Activated CD8-positive, alpha-beta memory T cell treated with anti-CD3 and anti-CD28 coated beads, Interleukin-2, amount 50 U/mL, for 48 hours (primary cell): Measurements from ENCODE around the gene SKA3.
"Not testable (repeated sequence)": the region's sequence is repeated elsewhere in the genome, so short reads cannot be mapped to it uniquely, and the experiment has no call there.

Experiments used
- DNase-seq: peaks from one replicate; pipeline ENCODE4 v3.0.0-alpha.2; 2020

SKA3 gene

GRCh38 chr13:21164631-21165030, 11.7 kb downstream of the SKA3 start:
- no peak for DNase-seq

DNA sequence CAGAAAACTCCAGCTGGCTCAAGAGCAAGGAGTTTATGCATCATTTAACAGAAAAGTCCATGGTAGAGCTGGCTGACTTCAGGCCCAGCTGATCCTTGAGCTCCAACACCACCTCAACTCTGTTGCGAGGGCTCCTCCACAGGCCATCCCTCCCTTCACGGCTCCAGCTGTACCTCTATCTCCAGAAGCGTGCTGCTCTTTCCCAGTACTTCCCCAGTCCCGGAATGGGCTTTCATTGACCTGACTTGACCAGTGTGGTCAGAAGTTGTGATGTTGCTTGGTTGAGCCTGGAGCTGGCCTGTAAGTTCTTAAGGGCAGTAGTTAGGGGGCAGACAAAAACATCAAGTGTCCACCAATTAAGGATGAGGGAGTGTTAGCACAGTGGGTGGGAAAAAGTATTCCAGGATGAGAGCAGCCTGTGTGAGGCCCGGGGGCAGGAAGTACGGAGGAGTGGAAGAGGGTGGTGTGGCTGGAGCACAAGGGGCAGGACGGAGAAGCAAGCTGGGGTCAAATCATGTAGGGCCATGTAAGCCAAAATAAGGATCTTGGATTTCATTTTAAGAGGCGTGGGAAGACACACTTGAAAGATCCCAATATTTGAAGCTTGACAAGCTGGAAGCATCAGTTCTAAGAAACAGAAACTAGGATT, 24.0 kb downstream of the SKA3 start:
- no peak for DNase-seq

DNA sequence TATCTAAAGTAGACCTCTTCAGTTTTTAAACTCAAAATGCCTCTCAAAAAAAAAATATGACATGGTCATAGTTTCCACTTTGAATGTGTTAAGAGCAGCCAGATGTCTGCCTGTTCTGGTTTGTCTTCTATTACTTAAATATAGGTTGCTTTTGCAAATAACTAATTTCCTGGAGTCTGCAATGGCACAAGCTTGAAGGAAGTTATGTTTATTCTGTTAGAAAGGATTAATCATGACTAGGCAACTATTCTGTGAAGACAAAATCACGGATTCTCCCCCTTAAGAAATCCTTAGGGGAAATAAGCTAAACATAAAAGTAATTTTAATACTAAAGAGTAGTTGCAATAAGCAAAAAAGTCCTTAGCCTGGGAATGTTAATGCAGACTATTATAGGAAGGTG, 26.3 kb downstream of the SKA3 start:
- no peak for DNase-seq

- DNase-seq, result no peak
Observed at GRCh38 chr13:21149568-21149967, 26.8 kb downstream of the SKA3 start.

DNA sequence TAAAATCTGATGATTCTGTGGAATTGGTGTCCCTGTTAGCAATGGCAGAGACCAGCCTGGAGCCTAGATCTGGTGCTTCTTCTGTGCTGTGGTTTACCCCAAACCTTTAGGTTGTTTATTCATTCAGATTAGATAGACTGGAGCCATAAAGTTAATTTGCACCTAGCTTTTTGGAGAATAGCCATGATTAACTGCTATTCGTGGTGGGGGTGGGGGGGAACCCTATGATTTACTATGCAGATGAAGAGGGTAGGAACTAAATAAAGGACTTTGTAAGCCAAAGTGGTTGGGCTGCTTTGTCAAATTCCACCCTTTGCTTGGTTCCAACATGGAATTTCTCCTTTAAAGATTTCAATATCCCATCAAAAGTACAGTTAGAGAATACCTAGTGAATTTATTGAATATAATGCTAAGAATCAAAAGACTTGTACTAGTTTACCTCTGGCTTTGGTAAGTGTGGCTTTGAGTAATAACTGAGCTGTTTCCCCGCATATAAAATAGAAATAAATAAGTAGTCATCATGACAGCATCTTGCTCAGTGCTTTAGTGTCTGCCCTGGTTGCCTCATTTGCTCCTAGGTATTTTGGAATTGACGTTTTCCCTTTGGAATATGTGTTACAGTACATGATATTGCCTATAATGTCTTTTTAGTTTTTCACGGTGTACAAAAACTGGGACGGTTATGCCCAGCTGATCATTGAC, 27.6 kb downstream of the SKA3 start:
- DNase-seq, result no peak

DNA sequence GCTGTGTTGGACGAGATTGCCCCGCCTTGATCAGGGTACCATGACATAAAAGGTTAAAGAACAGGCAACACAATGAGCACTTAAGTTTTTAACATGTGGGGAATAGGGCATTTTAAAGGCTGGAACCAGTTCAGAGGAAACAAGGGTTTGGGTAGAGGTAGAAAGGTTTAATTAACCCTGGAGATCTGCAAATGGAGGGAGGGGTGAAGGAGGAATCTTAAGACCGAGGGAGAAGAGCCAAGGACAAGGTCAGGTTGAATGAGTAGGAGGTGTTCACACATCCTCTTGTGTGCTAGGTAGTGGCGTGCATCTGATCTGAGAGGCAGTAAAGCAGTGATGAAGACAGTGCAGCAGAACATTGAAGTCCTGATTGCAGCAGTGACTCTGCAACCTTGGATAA, 28.5 kb downstream of the SKA3 start:
- DNase-seq, result no peak

DNA sequence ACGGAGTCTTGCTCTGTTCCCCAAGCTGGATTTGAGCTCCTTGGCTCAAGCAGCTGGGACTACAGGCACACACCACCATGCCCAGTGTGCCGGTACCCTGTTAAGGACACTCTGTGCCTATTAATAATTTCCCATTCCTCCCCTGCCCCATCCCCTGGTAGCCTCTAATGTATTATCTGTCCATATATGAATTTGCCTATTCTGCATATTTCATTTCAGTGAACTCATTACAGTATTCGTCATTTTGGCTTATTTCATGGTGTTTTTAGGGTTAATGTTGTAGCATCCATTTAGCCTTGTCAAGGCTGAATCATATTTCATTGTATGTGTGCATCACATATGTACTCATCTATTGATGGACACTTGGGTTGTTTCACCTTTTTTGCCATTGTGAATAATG, 33.6 kb downstream of the SKA3 start:
- DNase-seq, result no peak

GRCh38 chr13:21139374-21139773, 37.0 kb downstream of the SKA3 start:
- no peak for DNase-seq

GRCh38 chr13:21138561-21138960, 37.8 kb downstream of the SKA3 start:
- no peak for DNase-seq

GRCh38 chr13:21137696-21138095, 38.7 kb downstream of the SKA3 start:
- no peak for DNase-seq

DNA sequence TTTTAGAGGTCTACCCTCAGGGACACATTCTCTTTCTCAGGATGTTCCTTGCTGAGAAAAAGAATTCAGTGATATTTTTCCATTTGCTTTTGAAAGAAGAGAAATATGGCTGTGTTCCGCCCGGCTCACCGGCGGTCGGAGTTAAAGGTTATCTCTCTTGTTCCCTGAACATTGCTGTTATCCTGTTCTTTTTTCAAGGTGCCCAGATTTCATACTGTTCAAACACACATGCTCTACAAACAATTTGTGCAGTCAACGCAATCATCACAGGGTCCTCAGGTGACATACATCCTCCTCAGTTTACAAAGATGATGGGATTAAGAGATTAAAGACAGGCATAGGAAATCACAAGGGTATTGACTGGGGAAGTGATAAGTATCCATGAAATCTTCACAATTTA, 40.5 kb downstream of the SKA3 start:
- DNase-seq, result not testable (repeated sequence)

DNA sequence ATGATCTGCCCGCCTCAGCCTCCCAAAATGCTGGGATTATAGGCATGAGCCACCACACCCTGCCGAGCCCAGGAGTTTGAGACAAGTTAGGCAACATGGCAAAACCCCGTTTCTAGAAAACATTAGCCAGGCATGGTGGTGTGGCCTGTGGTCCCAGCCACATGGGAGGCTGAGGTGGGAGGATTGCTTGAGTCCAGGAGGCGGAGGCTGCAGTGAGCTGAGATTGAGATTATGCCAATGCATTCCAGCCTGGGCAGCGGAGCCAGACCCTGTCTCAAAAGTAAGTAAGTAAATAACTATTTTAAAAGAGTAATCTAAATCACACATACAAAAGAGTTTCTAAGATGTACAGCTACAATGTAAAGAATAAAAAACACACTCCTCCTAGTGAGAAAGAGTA, 41.9 kb downstream of the SKA3 start:
- DNase-seq, result no peak

DNA sequence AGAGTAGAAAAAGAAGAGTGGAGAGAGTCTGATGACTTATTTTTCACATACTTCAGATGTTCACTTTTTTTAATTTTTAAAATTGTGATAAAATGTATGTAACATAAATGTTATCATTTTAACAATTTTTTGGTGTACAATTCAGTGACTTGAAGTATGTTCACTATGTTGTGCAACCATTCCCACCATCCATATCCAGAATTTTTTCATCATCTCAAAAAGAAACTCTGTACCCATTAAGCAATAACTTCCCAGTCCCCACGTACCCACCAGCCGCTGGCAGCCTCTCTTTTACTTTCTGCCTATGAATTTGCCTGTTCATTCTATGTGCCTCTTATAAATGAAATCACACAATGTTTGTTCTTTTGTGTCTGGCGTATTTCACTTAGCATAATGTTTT, 43.3 kb downstream of the SKA3 start:
- no peak for DNase-seq

DNA sequence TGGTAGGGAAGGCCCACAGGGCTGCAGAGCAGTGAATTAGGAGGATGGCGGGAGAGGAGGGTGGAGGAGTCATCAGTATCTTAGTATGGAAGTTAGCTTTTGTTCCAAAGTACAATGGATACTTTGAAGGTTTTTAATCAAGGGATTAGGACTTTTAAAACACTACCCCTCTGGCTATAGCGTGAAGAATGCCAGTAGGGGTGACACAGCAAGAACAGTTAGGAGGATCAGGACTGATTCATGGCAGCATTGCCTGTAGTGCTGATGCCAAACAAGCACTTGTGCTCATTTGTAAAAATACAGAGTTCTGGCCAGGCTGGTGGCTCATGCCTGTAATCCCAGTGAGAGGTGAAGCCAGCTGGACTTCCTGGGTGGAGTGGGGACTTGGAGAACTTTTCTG, 46.2 kb downstream of the SKA3 start:
- no peak for DNase-seq

DNA sequence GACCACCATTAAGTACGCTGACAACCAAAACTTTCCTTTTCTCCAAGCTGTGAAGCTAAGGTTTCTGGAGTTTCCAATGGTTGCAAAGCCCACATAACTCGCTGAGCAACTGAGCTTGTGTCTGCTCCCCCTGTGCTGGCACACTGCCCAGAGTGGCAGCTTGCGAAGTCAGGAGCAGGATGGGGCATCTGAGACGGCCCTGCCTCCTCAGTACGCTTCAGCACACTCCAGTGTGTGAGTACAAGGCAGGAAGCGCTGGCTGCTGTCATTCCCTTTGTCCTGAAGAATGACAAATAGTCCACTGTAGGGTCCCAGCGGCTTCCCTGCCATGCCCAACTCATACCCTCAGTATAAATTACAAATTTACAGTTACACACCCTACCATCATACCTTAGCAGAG, 51.5 kb downstream of the SKA3 start:
- DNase-seq, result no peak

DNA sequence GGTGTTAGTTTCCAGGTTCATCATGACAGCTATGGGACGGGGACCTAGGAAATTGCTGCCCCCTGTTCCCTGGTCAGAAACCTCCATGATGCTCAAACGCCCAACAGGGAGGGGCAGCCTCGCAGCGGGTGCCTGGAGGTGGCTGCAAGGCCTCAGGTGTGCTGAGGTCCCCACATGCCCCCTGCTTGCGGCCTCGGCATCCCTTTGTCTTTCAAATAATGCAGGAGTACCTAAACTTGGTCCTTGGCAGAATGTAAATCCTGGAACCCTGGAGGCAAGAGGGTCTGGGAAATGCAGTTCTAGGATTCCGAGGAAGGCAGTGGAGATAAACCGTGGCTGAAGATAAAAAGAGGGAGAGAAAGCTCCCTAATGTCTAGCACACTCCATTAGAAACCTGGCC, 52.4 kb downstream of the SKA3 start:
- no peak for DNase-seq

GRCh38 chr13:21121616-21122015, 54.7 kb downstream of the SKA3 start:
- no peak for DNase-seq

- DNase-seq, result no peak
Observed at GRCh38 chr13:21120191-21120590, 56.2 kb downstream of the SKA3 start.

DNA sequence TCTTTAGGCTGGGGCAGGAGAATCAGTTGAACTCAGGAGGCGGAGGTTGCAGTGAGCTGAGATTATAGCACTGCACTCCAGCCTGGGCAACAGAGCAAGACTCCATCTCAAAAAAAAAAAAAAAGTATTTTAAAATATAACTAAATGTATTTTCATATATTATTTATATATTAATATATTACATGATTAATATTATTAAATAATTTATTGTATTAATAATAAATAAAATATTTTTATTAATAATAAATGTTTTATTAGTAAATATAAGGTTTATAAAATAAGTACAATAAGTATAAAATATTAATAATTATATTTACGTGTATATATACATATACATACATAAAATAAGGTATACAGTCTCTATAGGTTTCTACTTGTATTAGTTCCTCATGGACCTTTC, 56.8 kb downstream of the SKA3 start:
- DNase-seq, result no peak

DNA sequence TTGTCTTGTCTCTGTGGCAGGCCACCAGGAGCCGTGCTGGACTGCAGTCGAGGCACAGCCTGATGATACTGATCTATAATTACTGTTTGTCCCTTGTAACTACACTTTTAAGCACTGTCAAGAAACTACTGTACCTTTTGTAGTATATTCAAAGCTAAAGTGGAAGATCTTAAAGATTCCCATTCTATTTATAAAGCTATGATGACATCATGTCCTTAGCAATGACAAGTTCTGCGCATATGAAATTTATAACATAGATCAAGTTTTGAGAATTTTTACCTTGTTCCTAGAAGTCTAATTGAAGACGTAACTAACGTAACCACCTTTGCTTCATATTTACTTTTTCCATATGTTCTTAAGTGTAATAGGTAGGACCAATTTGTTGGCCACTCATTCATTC, 58.2 kb downstream of the SKA3 start:
- DNase-seq, result no peak

DNA sequence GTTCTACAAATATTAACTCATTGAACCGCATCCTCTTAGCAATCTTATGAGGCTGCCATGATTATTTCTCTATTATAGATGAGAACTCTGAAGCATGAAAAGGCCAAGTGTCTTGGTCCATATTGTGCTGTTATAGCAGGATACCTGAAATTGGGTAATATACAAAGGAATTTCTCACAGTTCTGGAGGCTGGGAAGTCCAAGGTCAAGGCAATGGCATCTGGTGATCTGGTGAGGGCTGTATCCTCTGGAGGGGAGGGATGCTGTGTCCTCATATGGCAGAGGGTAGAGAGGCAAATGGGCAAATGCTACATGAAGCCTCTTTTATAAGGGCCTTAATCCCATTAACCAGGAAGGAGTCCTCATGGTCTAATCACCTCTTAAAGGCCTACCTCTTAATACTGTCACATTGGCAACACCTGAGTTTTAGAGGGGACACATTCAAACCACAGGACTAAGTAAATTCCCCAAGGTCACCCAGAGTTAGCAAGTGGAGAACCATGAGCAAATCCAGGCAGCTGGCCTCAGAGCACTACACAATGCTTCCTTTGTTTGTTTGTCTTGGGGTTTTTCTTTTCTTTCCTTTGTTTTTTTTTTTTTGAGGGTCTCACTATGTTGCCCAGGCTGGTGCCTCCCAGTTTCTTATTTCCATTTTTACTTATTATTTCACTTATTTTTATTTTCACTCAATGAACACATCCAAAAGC, 59.1 kb downstream of the SKA3 start:
- DNase-seq, result no peak

DNA sequence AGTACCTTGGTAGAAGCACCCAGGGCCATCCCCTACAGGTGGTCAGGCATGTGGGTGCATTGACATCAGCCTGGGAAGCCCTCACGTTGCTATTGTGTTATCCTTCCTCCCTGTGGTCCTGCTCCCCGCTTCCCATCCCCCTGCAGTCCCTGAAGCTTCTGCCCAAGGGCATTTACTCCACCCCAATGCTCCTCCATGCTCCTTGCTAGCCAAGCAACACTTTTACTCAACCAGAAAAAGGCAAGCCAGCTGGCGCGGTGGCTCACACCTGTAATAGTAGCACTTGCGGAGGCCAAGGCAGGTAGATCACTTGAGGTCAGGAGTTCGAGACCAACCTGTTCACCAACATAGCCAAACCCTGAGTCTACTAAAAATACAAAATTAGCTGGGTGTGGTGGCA, 60.2 kb downstream of the SKA3 start:
- no peak for DNase-seq

DNA sequence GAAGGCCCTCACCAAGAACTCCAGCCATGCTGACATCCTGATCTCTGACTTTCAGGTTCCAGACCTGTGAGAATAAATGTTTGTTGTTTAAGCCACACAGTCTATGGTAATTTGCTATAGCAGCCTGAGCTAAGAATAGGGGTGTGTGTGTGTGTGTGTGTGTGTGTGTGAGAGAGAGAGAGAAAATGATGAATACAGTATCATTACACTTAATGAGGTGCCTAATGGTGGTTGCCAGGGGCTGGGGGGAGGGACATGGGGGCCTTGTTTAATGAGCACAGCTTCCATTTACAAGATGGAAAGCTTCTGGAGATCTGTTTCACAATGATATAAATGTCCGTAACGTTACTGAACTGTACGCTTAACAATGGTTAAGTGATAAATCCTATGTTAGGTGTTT, 61.1 kb downstream of the SKA3 start:
- DNase-seq, result no peak

DNA sequence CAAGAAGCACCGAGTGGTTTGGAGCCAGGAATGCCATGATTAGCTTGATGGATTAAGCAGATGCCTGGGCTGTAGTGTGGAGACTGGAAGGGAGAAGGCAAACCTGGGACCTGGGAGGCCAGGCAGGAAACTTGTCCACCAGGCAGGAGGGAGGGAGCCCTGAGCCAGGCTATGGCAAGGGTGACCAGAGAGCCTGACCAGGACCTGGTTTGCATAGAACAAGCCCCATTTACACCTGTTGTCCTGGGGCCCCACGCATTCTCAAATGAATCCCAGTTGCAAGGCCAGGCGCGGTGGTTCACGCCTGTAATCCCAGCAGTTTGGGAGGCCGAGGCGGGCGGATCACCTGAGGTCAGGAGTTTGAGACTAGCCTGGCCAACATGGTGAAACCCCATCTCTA, 64.8 kb downstream of the SKA3 start:
- no peak for DNase-seq

DNA sequence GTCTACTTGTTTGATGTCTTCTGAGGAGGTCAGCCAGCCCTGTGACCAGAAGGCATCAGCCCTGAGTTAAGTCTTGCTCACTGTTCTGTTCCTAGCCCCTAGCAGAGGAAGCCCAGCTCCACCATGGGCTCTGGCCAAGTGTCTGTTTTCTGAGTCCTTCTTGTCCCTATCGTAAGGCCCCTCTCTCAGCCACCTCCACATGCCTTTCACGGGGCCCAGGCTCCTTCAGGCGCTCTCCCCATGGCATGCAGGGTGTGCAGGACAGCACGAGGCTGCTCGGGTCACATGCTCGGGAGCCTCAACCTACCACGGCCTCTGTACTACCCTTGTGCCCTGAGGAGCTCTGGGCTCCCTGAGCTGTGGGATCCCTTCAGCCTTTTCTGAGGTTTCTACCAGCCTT, 67.2 kb downstream of the SKA3 start:
- DNase-seq, result no peak
